HepG2 (cell line): ENCODE data around the gene HS3ST4. TPM values are rescaled to one million over a fixed set of nuclear protein-coding genes. Genes with fewer than 3 reads are reported as not detected.

Source experiments
- ARID5B ChIP-seq: IDR thresholded peaks from 2 replicates; pipeline ENCODE4 v1.4.0; 2020; ENCODE audit warnings: mild to moderate bottlenecking, missing genetic modification reagents
- ATF7 ChIP-seq, 2 experiments: fragments of 450-650 bp in 1 of 2; sonication (generic) in 1 of 2; formaldehyde crosslinking in 1 of 2; IDR thresholded peaks; 2 replicates each; pipeline versions ENCODE4 v1.4.0 to v1.6.1; 2016 to 2020; ENCODE audit warnings: antibody characterized with exemption in 1 of 2, mild to moderate bottlenecking in 1 of 2, missing genetic modification reagents in 1 of 2
- CREB1 ChIP-seq, 2 experiments: fragments of 450-650 bp in 1 of 2; IDR thresholded peaks; 2 replicates each; pipeline ENCODE4 v1.6.1; 2016 to 2017; ENCODE audit warnings: control low read depth in 1 of 2, mild to moderate bottlenecking in 1 of 2, missing compliant biosample characterization in 1 of 2, missing genetic modification characterization in 1 of 2
- FOXK2 ChIP-seq: fragments of 450-650 bp; IDR thresholded peaks from 2 replicates; pipeline ENCODE4 v1.6.1; 2016
- MTERF4 ChIP-seq: sonication (generic); formaldehyde crosslinking; IDR thresholded peaks from 2 replicates; pipeline ENCODE4 v1.8.0; 2023; ENCODE audit warnings: mild to moderate bottlenecking, missing genetic modification reagents
- PHB2 ChIP-seq: fragments of 450-650 bp; IDR thresholded peaks from 2 replicates; pipeline ENCODE4 v1.6.1; 2018; ENCODE audit not compliant: partially characterized antibody
- RAD51 ChIP-seq: fragments of 450-650 bp; IDR thresholded peaks from 2 replicates; pipeline ENCODE4 v1.6.1; 2016; ENCODE audit warnings: borderline replicate concordance
- SRY ChIP-seq: sonication (generic); formaldehyde crosslinking; IDR thresholded peaks from 2 replicates; pipeline ENCODE4 v1.8.0; 2022; ENCODE audit warnings: mild to moderate bottlenecking, missing genetic modification reagents
- ZBTB49 ChIP-seq: sonication (generic); formaldehyde crosslinking; IDR thresholded peaks from 2 replicates; pipeline ENCODE4 v1.4.0; 2020; ENCODE audit warnings: missing genetic modification reagents, borderline replicate concordance
- ZNF432 ChIP-seq: sonication (generic); formaldehyde crosslinking; IDR thresholded peaks from 2 replicates; pipeline ENCODE4 v1.5.0; 2020; ENCODE audit warnings: missing genetic modification reagents, mild to moderate bottlenecking, borderline replicate concordance
- ZNF713 ChIP-seq: sonication (generic); formaldehyde crosslinking; IDR thresholded peaks from 2 replicates; pipeline ENCODE4 v1.4.0; 2020; ENCODE audit warnings: mild to moderate bottlenecking, missing genetic modification reagents
- polyA plus RNA-seq, 8 experiments: library from polyadenylated mRNA; depleted of rRNA in 3 of 8; stranded (reverse) in 7 of 8; unstranded in 1 of 8; fragments of >200 nt; fragmentation: Illumina TruSeq in 4 of 8; extraction: Trizol in 4 of 8; gene quantifications; 2 replicates each; pipeline versions ENCODE4 v1.2.1 to v1.2.3, GENCODE V29; 2011 to 2016; ENCODE audit warnings: low read depth in 4 of 8, missing spikeins in 1 of 8, mixed read lengths in 1 of 8; ENCODE audit not compliant: insufficient read depth in 1 of 8
- total RNA-seq, 5 experiments: library from RNA; depleted of rRNA; stranded (reverse); fragments of >200 nt; fragmentation: Illumina TruSeq; extraction: Trizol; gene quantifications; 2 replicates each; pipeline ENCODE4 v1.2.3, GENCODE V29; 2016; ENCODE audit warnings: low read depth in 1 of 5

Gene HS3ST4
- total and polyA plus RNA-seq, 2 of the 13 experiments (the other 11 are each of a cell fraction or from before 2014, with no cell fraction given) = not detected

GRCh38 chr16:26139884-26140283 is 448.1 kb downstream of the HS3ST4 start (continued):
- TF ChIP-seq MTERF4 (CRISPR knock-in tag) = no peak
- TF ChIP-seq SRY (CRISPR knock-in tag) = no peak
- TF ChIP-seq RAD51 = 0 out of 2 replicates have a peak, but pooled peaks have one; percentile 16
- TF ChIP-seq FOXK2 = peak; percentile 32; the same call in 1 of the 2 replicates
- peak; percentile 88 for TF ChIP-seq PHB2
- no peak for TF ChIP-seq ZNF432 (CRISPR knock-in tag)
- TF ChIP-seq ZNF713 (CRISPR knock-in tag) = no peak
- peak; percentile 41; the same call in 1 of the 2 replicates for TF ChIP-seq ATF7 (IDR thresholded peaks at IDR 0.05)
- no peak for TF ChIP-seq ATF7 (CRISPR knock-in tag; IDR thresholded peaks at IDR 0.05)
- TF ChIP-seq ARID5B (CRISPR knock-in tag) = no peak
- peak; percentile 97 for TF ChIP-seq CREB1 (IDR thresholded peaks at IDR 0.05)
- TF ChIP-seq CREB1 (CRISPR knock-in tag; IDR thresholded peaks at IDR 0.05) = no peak
- no peak for TF ChIP-seq ZBTB49 (CRISPR knock-in tag)
